Stimulated activated naive B cell treated with anti-CD40 and anti-IgM and Interleukin-4, amounts not matched to agents 10 μg/mL and 1 μg/mL and 100 μg/mL, for 72 hours (primary cell): ENCODE measurements around the gene SP4.
"Not testable (repeated sequence)": the region's sequence is repeated elsewhere in the genome, so short reads cannot be mapped to it uniquely, and the experiment has no call there.

Source experiments
- ATAC-seq, 2 donors: fragments of 150-1000 bp; cut with Tn5 transposase; replicated peaks; 2 replicates each; pipeline ENCODE4 v1.10.0; 2021; ENCODE audit warnings: moderate library complexity in 1 of 2
- DNase-seq: peaks from one replicate; pipeline ENCODE4 v3.0.0; 2021
- H3K27ac Mint-ChIP-seq: one replicate; pipeline ENCODE4 v1.8.0; 2022; ENCODE audit warnings: mild to moderate bottlenecking, mixed read lengths
- H3K27me3 Mint-ChIP-seq, 2 donors: one replicate each; pipeline ENCODE4 v1.8.0; 2022; ENCODE audit warnings: mixed read lengths in 2 of 2
- H3K36me3 Mint-ChIP-seq, 2 donors: one replicate each; pipeline ENCODE4 v1.8.0; 2022; ENCODE audit warnings: mixed read lengths in 2 of 2, mild to moderate bottlenecking in 1 of 2
- H3K4me1 Mint-ChIP-seq, 2 donors: one replicate each; pipeline ENCODE4 v1.8.0; 2022; ENCODE audit warnings: mixed read lengths in 2 of 2, mild to moderate bottlenecking in 1 of 2
- H3K4me3 Mint-ChIP-seq, 2 donors: one replicate each; pipeline ENCODE4 v1.8.0; 2022; ENCODE audit warnings: mild to moderate bottlenecking in 2 of 2, mixed read lengths in 2 of 2, moderate library complexity in 1 of 2
- H3K9me3 Mint-ChIP-seq, 2 donors: one replicate each; pipeline ENCODE4 v1.8.0; 2022; ENCODE audit warnings: mixed read lengths in 2 of 2, mild to moderate bottlenecking in 1 of 2

Gene SP4

GRCh38 chr7:21524680-21525079, 96.8 kb downstream of the SP4 start:
- ATAC-seq (no peak), DNase-seq (no peak)
- no peaks in the 10 kb centered on the region for H3K27me3 Mint-ChIP-seq
- no peak overlapping the region for H3K27ac Mint-ChIP-seq
- peaks cover 7 to 14% of the 10 kb centered on the region in 2 donors for H3K4me1 Mint-ChIP-seq
- H3K36me3 Mint-ChIP-seq = peaks cover 0 to 3% of the 10 kb centered on the region in 2 donors
- peaks cover 0 to 7% of the 10 kb centered on the region in 2 donors for H3K9me3 Mint-ChIP-seq
- no peak overlapping the region for H3K4me3 Mint-ChIP-seq

- H3K36me3 Mint-ChIP-seq = peaks cover 0 to 3% of the 10 kb centered on the region in 2 donors
- H3K4me1 Mint-ChIP-seq = peaks cover 7 to 9% of the 10 kb centered on the region in 2 donors
- no peak for DNase-seq
- H3K4me3 Mint-ChIP-seq = no peak overlapping the region
- no peak for ATAC-seq
- H3K9me3 Mint-ChIP-seq = peaks cover 0 to 7% of the 10 kb centered on the region in 2 donors
- no peak overlapping the region for H3K27ac Mint-ChIP-seq
- H3K27me3 Mint-ChIP-seq = peaks cover 0 to 5% of the 10 kb centered on the region in 2 donors
Observed at GRCh38 chr7:21526007-21526406, 98.1 kb downstream of the SP4 start.

- H3K4me3 Mint-ChIP-seq = no peak overlapping the region
- H3K36me3 Mint-ChIP-seq = peaks cover 0 to 3% of the 10 kb centered on the region in 2 donors
- DNase-seq (no peak), ATAC-seq (no peak)
- H3K4me1 Mint-ChIP-seq = peaks cover 3 to 4% of the 10 kb centered on the region in 2 donors
- peaks cover 0 to 5% of the 10 kb centered on the region in 2 donors for H3K27me3 Mint-ChIP-seq
- peaks cover 0 to 7% of the 10 kb centered on the region in 2 donors for H3K9me3 Mint-ChIP-seq
- H3K27ac Mint-ChIP-seq = no peak overlapping the region
Observed at GRCh38 chr7:21526448-21526847, 98.6 kb downstream of the SP4 start.

- H3K4me3 Mint-ChIP-seq, DNase-seq, H3K9me3 Mint-ChIP-seq, H3K4me1 Mint-ChIP-seq, H3K27ac Mint-ChIP-seq, ATAC-seq, H3K36me3 Mint-ChIP-seq: not testable (repeated sequence)
- H3K27me3 Mint-ChIP-seq = peaks cover 0 to 11% of the 10 kb centered on the region in 2 donors
Observed at GRCh38 chr7:21532485-21532884, 104.6 kb downstream of the SP4 start.

- not testable (repeated sequence) for H3K27ac Mint-ChIP-seq, DNase-seq, H3K9me3 Mint-ChIP-seq, H3K36me3 Mint-ChIP-seq, ATAC-seq, H3K4me1 Mint-ChIP-seq, H3K4me3 Mint-ChIP-seq
- H3K27me3 Mint-ChIP-seq = peaks cover 0 to 16% of the 10 kb centered on the region in 2 donors
Observed at GRCh38 chr7:21533646-21534045, 105.8 kb downstream of the SP4 start.

- ATAC-seq, H3K36me3 Mint-ChIP-seq, H3K4me3 Mint-ChIP-seq, H3K27ac Mint-ChIP-seq, H3K4me1 Mint-ChIP-seq, H3K9me3 Mint-ChIP-seq, DNase-seq: not testable (repeated sequence)
- peaks cover 7 to 24% of the 10 kb centered on the region in 2 donors for H3K27me3 Mint-ChIP-seq
Observed at GRCh38 chr7:21536445-21537118, 108.7 kb downstream of the SP4 start.

- DNase-seq = no peak
- H3K9me3 Mint-ChIP-seq = no peaks in the 10 kb centered on the region
- H3K4me3 Mint-ChIP-seq = no peak overlapping the region
- peaks cover 0 to 1% of the 10 kb centered on the region in 2 donors for H3K36me3 Mint-ChIP-seq
- no peak overlapping the region for H3K27ac Mint-ChIP-seq
- no peak for ATAC-seq
- H3K27me3 Mint-ChIP-seq = peaks cover 13 to 28% of the 10 kb centered on the region in 2 donors
- peaks cover 8 to 11% of the 10 kb centered on the region in 2 donors for H3K4me1 Mint-ChIP-seq
Observed at GRCh38 chr7:21538936-21539495, 111.1 kb downstream of the SP4 start.

- ATAC-seq (peak; percentile 87 to 90), DNase-seq (peak; percentile 13)
- Mint-ChIP-seq H3K27me3 (peaks cover 34 to 43% of the 10 kb centered on the region in 2 donors), H3K27ac (no peak within 1 kb of the TSS), H3K36me3 (peaks cover 0 to 1% of the 10 kb centered on the region in 2 donors), H3K9me3 (no peaks in the 10 kb centered on the region), H3K4me1 (peaks cover 8 to 12% of the 10 kb centered on the region in 2 donors), H3K4me3 (peak within 1 kb of the TSS; percentile 80 to 84)
Observed at GRCh38 chr7:21542891-21543527, 115.1 kb downstream of the SP4 start, which contains the start of gene DNAH11. Gene DNAH11, plus strand, starts transcription at chr7:21543039. Its CDS starts 207 bp downstream, at chr7:21543246.

- Mint-ChIP-seq H3K4me1 (peaks cover 8 to 12% of the 10 kb centered on the region in 2 donors), H3K27me3 (peaks cover 37 to 42% of the 10 kb centered on the region in 2 donors), H3K4me3 (peak overlapping the region; percentile 80 to 84), H3K9me3 (no peaks in the 10 kb centered on the region), H3K36me3 (no peaks in the 10 kb centered on the region), H3K27ac (no peak overlapping the region)
- DNase-seq = no peak
- ATAC-seq = peak; percentile 29 to 43
Observed at GRCh38 chr7:21543528-21544302, 115.8 kb downstream of the SP4 start.

- Mint-ChIP-seq H3K27ac (no peak overlapping the region), H3K27me3 (peaks cover 38% of the 10 kb centered on the region in 2 donors)
- DNase-seq = no peak
Observed at GRCh38 chr7:21544303-21544656, 116.4 kb downstream of the SP4 start.

GRCh38 chr7:21544715-21545114, 116.8 kb downstream of the SP4 start:
- peaks cover 8 to 9% of the 10 kb centered on the region in 2 donors for H3K4me1 Mint-ChIP-seq
- H3K27me3 Mint-ChIP-seq = peaks cover 36 to 38% of the 10 kb centered on the region in 2 donors
- H3K36me3 Mint-ChIP-seq = no peaks in the 10 kb centered on the region
- ATAC-seq = no peak
- no peaks in the 10 kb centered on the region for H3K9me3 Mint-ChIP-seq
- no peak for DNase-seq
- no peak overlapping the region for H3K4me3 Mint-ChIP-seq
- no peak overlapping the region for H3K27ac Mint-ChIP-seq

More at GRCh38 chr7:21544303-21544656, 116.4 kb downstream of the SP4 start:
- Mint-ChIP-seq H3K9me3 (no peaks in the 10 kb centered on the region), H3K36me3 (no peaks in the 10 kb centered on the region), H3K4me3 (peak overlapping the region; percentile 18 to 68), H3K4me1 (peaks cover 8 to 9% of the 10 kb centered on the region in 2 donors)
- ATAC-seq = no peak

- H3K9me3 Mint-ChIP-seq = no peaks in the 10 kb centered on the region
- ATAC-seq (no peak), DNase-seq (no peak)
- H3K27ac Mint-ChIP-seq = no peak overlapping the region
- H3K4me3 Mint-ChIP-seq = no peak overlapping the region
- H3K4me1 Mint-ChIP-seq = peaks cover 8 to 9% of the 10 kb centered on the region in 2 donors
- H3K27me3 Mint-ChIP-seq = peaks cover 28% of the 10 kb centered on the region in 2 donors
- no peaks in the 10 kb centered on the region for H3K36me3 Mint-ChIP-seq
Observed at GRCh38 chr7:21547501-21547900, 119.6 kb downstream of the SP4 start.

GRCh38 chr7:21548491-21548890, 120.6 kb downstream of the SP4 start:
- Mint-ChIP-seq H3K36me3 (no peaks in the 10 kb centered on the region), H3K4me1 (peaks cover under 1 to 5% of the 10 kb centered on the region in 2 donors), H3K4me3 (no peak overlapping the region), H3K27me3 (peaks cover 23 to 28% of the 10 kb centered on the region in 2 donors), H3K27ac (no peak overlapping the region), H3K9me3 (no peaks in the 10 kb centered on the region)
- no peak for ATAC-seq
- no peak for DNase-seq

- Mint-ChIP-seq H3K9me3 (no peaks in the 10 kb centered on the region), H3K27ac (no peak overlapping the region), H3K36me3 (no peaks in the 10 kb centered on the region), H3K4me1 (no peaks in the 10 kb centered on the region), H3K4me3 (no peak overlapping the region), H3K27me3 (peaks cover 13 to 18% of the 10 kb centered on the region in 2 donors)
- ATAC-seq (no peak), DNase-seq (no peak)
Observed at GRCh38 chr7:21550076-21550475, 122.2 kb downstream of the SP4 start.
